Measurements from ENCODE around the gene SACS.

The SACS gene

GRCh38 chr13:23430664-23431063 is 2.8 kb downstream of the SACS start:
- Histone ChIP-seq H3K23ac (ENCODE audit: low read length in 2 of 2) (no peak overlapping the region), H3K4me3 (ENCODE audit: insufficient read depth in 1 of 2, low read depth in 1 of 2, low read length in 2 of 2) (no peak overlapping the region), H4K8ac (ENCODE audit: low read length) (no peak overlapping the region), H3K4ac (ENCODE audit: low read depth in 1 of 2, low read length in 2 of 2) (no peak overlapping the region), H3K27me3 (ENCODE audit: control insufficient read depth in 1 of 2, insufficient read depth in 1 of 2, low read length in 2 of 2) (no peaks in the 10 kb centered on the region), H3K79me1 (replicated peaks; ENCODE audit: low read length, poor library complexity, severe bottlenecking) (peaks cover 17% of the 10 kb centered on the region), H3K27ac (ENCODE audit: low read length, poor library complexity, severe bottlenecking) (no peak overlapping the region), H3K36me3 (ENCODE audit: control insufficient read depth in 1 of 2, insufficient read depth in 2 of 2, low read depth in 1 of 2, low read length in 2 of 2) (no peaks in the 10 kb centered on the region), H4K91ac (ENCODE audit: low read length) (no peak overlapping the region), H2BK15ac (ENCODE audit: low read depth, poor library complexity, severe bottlenecking) (no peak overlapping the region), H3K4me2 (ENCODE audit: low read length, poor library complexity, severe bottlenecking) (no peak overlapping the region), H3K4me1 (ENCODE audit: control insufficient read depth, insufficient read depth, low read depth, low read length) (peaks cover 7% of the 10 kb centered on the region), H2AK5ac (ENCODE audit: low read length, severe bottlenecking) (no peak overlapping the region), H2AFZ (ENCODE audit: low read depth, low read length) (no peak overlapping the region), H2BK12ac (ENCODE audit: low read length in 2 of 2) (no peak overlapping the region), H2BK5ac (ENCODE audit: low read depth, low read length, poor library complexity, severe bottlenecking) (no peak overlapping the region), H3K18ac (ENCODE audit: low read depth in 1 of 2, low read length in 2 of 2) (no peak overlapping the region), H3K14ac (ENCODE audit: low read length in 2 of 2) (no peak overlapping the region), H2BK120ac (ENCODE audit: low read depth, low read length) (no peak overlapping the region), H3K9me3 (ENCODE audit: control insufficient read depth, low read length) (no peaks in the 10 kb centered on the region), H3K9ac (ENCODE audit: low read length) (no peak overlapping the region)
- DNase-seq = no peak
- WGBS = 83% methylated on average over 4 of the region's 5 CpGs

DNA sequence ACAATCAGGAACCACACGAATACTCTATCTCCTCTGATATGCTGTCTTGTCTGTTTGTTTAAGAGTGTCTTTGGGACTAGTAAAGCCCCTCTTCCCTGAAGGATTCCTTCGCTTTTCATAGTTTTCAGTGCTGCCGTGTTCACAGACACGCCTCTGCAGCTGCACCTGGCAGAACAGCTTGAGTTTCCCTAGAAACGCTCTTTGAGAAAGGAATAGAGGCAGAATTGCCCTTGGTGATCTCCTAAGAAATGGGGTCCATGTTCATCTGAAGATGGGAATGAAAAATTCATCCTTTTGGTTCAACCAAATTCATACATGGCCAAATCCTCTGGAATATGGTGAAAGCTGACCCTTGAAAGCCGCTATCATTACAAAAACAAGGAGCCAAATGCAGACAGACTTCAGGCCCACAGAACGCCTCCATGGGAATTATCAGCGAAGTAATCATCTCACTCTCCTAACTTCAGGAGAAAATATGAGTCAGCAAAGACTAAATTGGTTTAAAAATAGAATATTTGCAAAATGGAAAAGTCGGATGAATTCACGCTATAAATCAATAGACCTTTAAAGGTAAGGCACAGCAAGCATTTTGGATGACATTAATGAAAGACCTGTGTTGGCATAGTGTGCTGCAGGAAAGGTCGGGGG is 5.5 kb downstream of the SACS start:
- Histone ChIP-seq H3K79me1 (replicated peaks; ENCODE audit: low read length, poor library complexity, severe bottlenecking) (peaks cover 26% of the 10 kb centered on the region), H3K23ac (ENCODE audit: low read length in 2 of 2) (no peak overlapping the region), H3K9ac (ENCODE audit: low read length) (peak overlapping the region; percentile 60), H2BK15ac (ENCODE audit: low read depth, poor library complexity, severe bottlenecking) (no peak overlapping the region), H3K14ac (ENCODE audit: low read length in 2 of 2) (no peak overlapping the region), H4K8ac (ENCODE audit: low read length) (peak overlapping the region; percentile 56), H3K4me3 (ENCODE audit: insufficient read depth in 1 of 2, low read depth in 1 of 2, low read length in 2 of 2) (peak overlapping the region in 1 of 2 experiments; percentile 56), H3K27ac (ENCODE audit: low read length, poor library complexity, severe bottlenecking) (peak overlapping the region; percentile 98), H3K18ac (ENCODE audit: low read depth in 1 of 2, low read length in 2 of 2) (peak overlapping the region in 1 of 2 experiments; percentile 28), H3K4me2 (ENCODE audit: low read length, poor library complexity, severe bottlenecking) (peak overlapping the region; percentile 59), H2AFZ (ENCODE audit: low read depth, low read length) (no peak overlapping the region), H3K9me3 (ENCODE audit: control insufficient read depth, low read length) (no peaks in the 10 kb centered on the region), H2BK5ac (ENCODE audit: low read depth, low read length, poor library complexity, severe bottlenecking) (peak overlapping the region; percentile 77), H3K4me1 (ENCODE audit: control insufficient read depth, insufficient read depth, low read depth, low read length) (peaks cover 9% of the 10 kb centered on the region), H4K91ac (ENCODE audit: low read length) (no peak overlapping the region), H2BK12ac (ENCODE audit: low read length in 2 of 2) (no peak overlapping the region), H2BK120ac (ENCODE audit: low read depth, low read length) (no peak overlapping the region), H2AK5ac (ENCODE audit: low read length, severe bottlenecking) (peak overlapping the region; percentile 68), H3K36me3 (ENCODE audit: control insufficient read depth in 1 of 2, insufficient read depth in 2 of 2, low read depth in 1 of 2, low read length in 2 of 2) (peaks cover 0 to 8% of the 10 kb centered on the region in 2 experiments), H3K27me3 (ENCODE audit: control insufficient read depth in 1 of 2, insufficient read depth in 1 of 2, low read length in 2 of 2) (no peaks in the 10 kb centered on the region), H3K4ac (ENCODE audit: low read depth in 1 of 2, low read length in 2 of 2) (peak overlapping the region in 1 of 2 experiments; percentile 69)
- 89% methylated on average over 7 of the region's 11 CpGs for WGBS
- peak; percentile 40 for DNase-seq

- peak overlapping the region in 1 of 2 experiments; percentile 28 for H3K18ac ChIP-seq (ENCODE audit: low read depth in 1 of 2, low read length in 2 of 2)
- H3K4me3 ChIP-seq (ENCODE audit: insufficient read depth in 1 of 2, low read depth in 1 of 2, low read length in 2 of 2) = peak overlapping the region in 1 of 2 experiments; percentile 56
- WGBS = 53% methylated on average over 7 of the region's 7 CpGs
- H3K79me1 ChIP-seq (replicated peaks; ENCODE audit: low read length, poor library complexity, severe bottlenecking) = peaks cover 26% of the 10 kb centered on the region
- peak overlapping the region in 1 of 2 experiments; percentile 72 for H3K23ac ChIP-seq (ENCODE audit: low read length in 2 of 2)
- peak overlapping the region; percentile 98 for H3K27ac ChIP-seq (ENCODE audit: low read length, poor library complexity, severe bottlenecking)
- H3K9ac ChIP-seq (ENCODE audit: low read length) = peak overlapping the region; percentile 60
- H2BK120ac ChIP-seq (ENCODE audit: low read depth, low read length) = no peak overlapping the region
- H3K14ac ChIP-seq (ENCODE audit: low read length in 2 of 2) = no peak overlapping the region
- peaks cover 0 to 8% of the 10 kb centered on the region in 2 experiments for H3K36me3 ChIP-seq (ENCODE audit: control insufficient read depth in 1 of 2, insufficient read depth in 2 of 2, low read depth in 1 of 2, low read length in 2 of 2)
- H2BK12ac ChIP-seq (ENCODE audit: low read length in 2 of 2) = no peak overlapping the region
- peak overlapping the region; percentile 68 for H2AK5ac ChIP-seq (ENCODE audit: low read length, severe bottlenecking)
- H2BK15ac ChIP-seq (ENCODE audit: low read depth, poor library complexity, severe bottlenecking) = no peak overlapping the region
- H4K8ac ChIP-seq (ENCODE audit: low read length) = peak overlapping the region; percentile 56
- DNase-seq = peak; percentile 64
- H3K4me1 ChIP-seq (ENCODE audit: control insufficient read depth, insufficient read depth, low read depth, low read length) = peaks cover 9% of the 10 kb centered on the region
- peak overlapping the region; percentile 59 for H3K4me2 ChIP-seq (ENCODE audit: low read length, poor library complexity, severe bottlenecking)
- peak overlapping the region; percentile 77 for H2BK5ac ChIP-seq (ENCODE audit: low read depth, low read length, poor library complexity, severe bottlenecking)
- H3K27me3 ChIP-seq (ENCODE audit: control insufficient read depth in 1 of 2, insufficient read depth in 1 of 2, low read length in 2 of 2) = no peaks in the 10 kb centered on the region
- H4K91ac ChIP-seq (ENCODE audit: low read length) = no peak overlapping the region
- H3K4ac ChIP-seq (ENCODE audit: low read depth in 1 of 2, low read length in 2 of 2) = no peak overlapping the region
- no peaks in the 10 kb centered on the region for H3K9me3 ChIP-seq (ENCODE audit: control insufficient read depth, low read length)
- no peak overlapping the region for H2AFZ ChIP-seq (ENCODE audit: low read depth, low read length)
Observed at GRCh38 chr13:23427342-23427843, 6.1 kb downstream of the SACS start.

DNA sequence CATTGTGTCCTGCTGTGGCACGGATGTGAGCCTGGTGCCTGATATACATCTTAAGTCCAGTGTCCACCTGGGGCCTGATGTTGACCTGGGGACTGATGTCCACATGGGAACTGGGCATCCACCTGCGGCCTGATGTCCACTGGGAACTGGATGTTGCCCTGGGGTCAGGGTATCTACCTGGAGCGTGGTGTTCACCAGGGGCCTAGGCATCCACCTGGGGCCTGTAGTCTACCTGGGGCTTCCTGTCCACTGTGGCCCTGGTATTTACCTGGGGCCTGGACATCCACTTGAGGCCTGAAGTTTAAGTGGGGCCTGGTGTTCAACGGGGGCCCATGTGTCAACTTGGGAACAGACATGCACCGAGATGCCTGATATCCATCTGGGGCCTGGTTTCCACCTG is 11.9 kb downstream of the SACS start:
- WGBS = 96% methylated on average over 5 of the region's 5 CpGs

More for the DNA sequence above, 11.9 kb downstream of the SACS start:
- Histone ChIP-seq H3K4ac (ENCODE audit: low read depth in 1 of 2, low read length in 2 of 2) (no peak overlapping the region), H3K4me2 (ENCODE audit: low read length, poor library complexity, severe bottlenecking) (no peak overlapping the region), H3K79me1 (replicated peaks; ENCODE audit: low read length, poor library complexity, severe bottlenecking) (peaks cover 27% of the 10 kb centered on the region), H2AFZ (ENCODE audit: low read depth, low read length) (no peak overlapping the region), H3K9me3 (ENCODE audit: control insufficient read depth, low read length) (no peaks in the 10 kb centered on the region), H3K18ac (ENCODE audit: low read depth in 1 of 2, low read length in 2 of 2) (no peak overlapping the region), H4K8ac (ENCODE audit: low read length) (no peak overlapping the region), H3K14ac (ENCODE audit: low read length in 2 of 2) (no peak overlapping the region), H3K9ac (ENCODE audit: low read length) (no peak overlapping the region), H3K4me1 (ENCODE audit: control insufficient read depth, insufficient read depth, low read depth, low read length) (peaks cover 2% of the 10 kb centered on the region), H3K36me3 (ENCODE audit: control insufficient read depth in 1 of 2, insufficient read depth in 2 of 2, low read depth in 1 of 2, low read length in 2 of 2) (peaks cover 0 to 26% of the 10 kb centered on the region in 2 experiments), H2BK120ac (ENCODE audit: low read depth, low read length) (no peak overlapping the region), H2BK5ac (ENCODE audit: low read depth, low read length, poor library complexity, severe bottlenecking) (no peak overlapping the region), H4K91ac (ENCODE audit: low read length) (no peak overlapping the region), H3K4me3 (ENCODE audit: insufficient read depth in 1 of 2, low read depth in 1 of 2, low read length in 2 of 2) (no peak overlapping the region), H3K27me3 (ENCODE audit: control insufficient read depth in 1 of 2, insufficient read depth in 1 of 2, low read length in 2 of 2) (no peaks in the 10 kb centered on the region), H3K27ac (ENCODE audit: low read length, poor library complexity, severe bottlenecking) (no peak overlapping the region), H3K23ac (ENCODE audit: low read length in 2 of 2) (no peak overlapping the region), H2BK12ac (ENCODE audit: low read length in 2 of 2) (no peak overlapping the region), H2BK15ac (ENCODE audit: low read depth, poor library complexity, severe bottlenecking) (no peak overlapping the region), H2AK5ac (ENCODE audit: low read length, severe bottlenecking) (peak overlapping the region; percentile 30)
- DNase-seq = no peak

Data from mesenchymal stem cell (in vitro differentiated cells and primary cell).